Skeletal muscle cell (primary cell): ENCODE results near the gene FSTL1.

ENCODE experiments used
- DNase-seq: peaks from one replicate; pipeline ENCODE4 v3.0.0-alpha.2; 2010; ENCODE audit warnings: low read depth
- H3K4me3 ChIP-seq: 2 replicates; pipeline ENCODE4 v1.5.1; 2011; ENCODE audit warnings: low read depth, mild to moderate bottlenecking, control low read depth, low read length, moderate library complexity

Gene FSTL1

GRCh38 chr3:120450600-120451271, at the start of gene FSTL1:
TSS of gene FSTL1 (minus strand) at chr3:120450992. CDS start at chr3:120450746, 246 bp downstream.
- no peak for DNase-seq
- peak within 1 kb of the TSS; percentile 90 for H3K4me3 ChIP-seq

- no peak overlapping the region for H3K4me3 ChIP-seq
- peak; percentile 98 for DNase-seq
Measured at GRCh38 chr3:120498556-120499346, 48.0 kb upstream of the FSTL1 start.

GRCh38 chr3:120497818-120498217, 47.0 kb upstream of the FSTL1 start:
- DNase-seq, result no peak

GRCh38 chr3:120497336-120497735, 46.5 kb upstream of the FSTL1 start:
- DNase-seq, result peak; percentile 90
- H3K4me3 ChIP-seq, result no peak overlapping the region

More at GRCh38 chr3:120497818-120498217, 47.0 kb upstream of the FSTL1 start:
- H3K4me3 ChIP-seq, result no peak overlapping the region

- no peak overlapping the region for H3K4me3 ChIP-seq
- peak; percentile 38 for DNase-seq
Measured at GRCh38 chr3:120496278-120497002, 45.6 kb upstream of the FSTL1 start.

GRCh38 chr3:120495809-120496208, 45.0 kb upstream of the FSTL1 start:
- DNase-seq, result no peak
- H3K4me3 ChIP-seq, result no peak overlapping the region

GRCh38 chr3:120492103-120492502, 41.3 kb upstream of the FSTL1 start:
- DNase-seq, result no peak
- H3K4me3 ChIP-seq, result no peak overlapping the region

- no peak for DNase-seq
- H3K4me3 ChIP-seq, result no peak overlapping the region
Measured at GRCh38 chr3:120489421-120489820, 38.6 kb upstream of the FSTL1 start.

GRCh38 chr3:120488296-120488695, 37.5 kb upstream of the FSTL1 start:
- DNase-seq, result no peak
- no peak overlapping the region for H3K4me3 ChIP-seq

- no peak overlapping the region for H3K4me3 ChIP-seq
- peak; percentile 69 for DNase-seq
Measured at GRCh38 chr3:120487191-120487650, 36.4 kb upstream of the FSTL1 start.

GRCh38 chr3:120481081-120481480, 30.3 kb upstream of the FSTL1 start:
- H3K4me3 ChIP-seq, result no peak overlapping the region
- no peak for DNase-seq

- no peak for DNase-seq
- no peak overlapping the region for H3K4me3 ChIP-seq
Measured at GRCh38 chr3:120477781-120478180, 27.0 kb upstream of the FSTL1 start.

GRCh38 chr3:120475722-120476377, 25.1 kb upstream of the FSTL1 start:
- DNase-seq, result no peak
- H3K4me3 ChIP-seq, result no peak overlapping the region

GRCh38 chr3:120473896-120474675, 23.3 kb upstream of the FSTL1 start:
- no peak overlapping the region for H3K4me3 ChIP-seq

GRCh38 chr3:120473389-120473788, 22.6 kb upstream of the FSTL1 start:
- no peak for DNase-seq

More at GRCh38 chr3:120473896-120474675, 23.3 kb upstream of the FSTL1 start:
- DNase-seq, result no peak

GRCh38 chr3:120472121-120472844, 21.5 kb upstream of the FSTL1 start:
- no peak for DNase-seq
- no peak overlapping the region for H3K4me3 ChIP-seq

More at GRCh38 chr3:120473389-120473788, 22.6 kb upstream of the FSTL1 start:
- H3K4me3 ChIP-seq, result no peak overlapping the region

GRCh38 chr3:120471643-120472042, 20.9 kb upstream of the FSTL1 start:
- H3K4me3 ChIP-seq, result no peak overlapping the region
- DNase-seq, result no peak

GRCh38 chr3:120470870-120471269, 20.1 kb upstream of the FSTL1 start:
- no peak for DNase-seq
- H3K4me3 ChIP-seq, result no peak overlapping the region
